HCT116 (cell line): ENCODE results near the gene ZPR1. TPM values are rescaled to one million over a fixed set of nuclear protein-coding genes. Genes with fewer than 3 reads are reported as not detected.
A peak's percentile ranks its signal among the peaks of the same experiment; 100 is the strongest.

Experiments
- ATAC-seq: fragments of 200-7000 bp; cut with Tn5 transposase; 2 replicates; pipeline ENCODE4 v1.9.1; 2020; ENCODE audit warnings: mild to moderate bottlenecking, moderate library complexity
- BruUV-seq: library from RNA; stranded (reverse); fragments of 400-500 nt; replicated peaks from 2 replicates; lab custom pipeline; 2021; lab: Mats Ljungman, UMichigan
- CTCF ChIA-PET: fragments of 300-600 bp; sonication (Branson Sonifier 250); formaldehyde crosslinking; loops from one replicate; lab custom pipeline; 2021; ENCODE audit warnings: antibody characterized with exemption; lab: Charles Lee
- POLR2A ChIA-PET: fragments of 300-600, 350-600 bp; sonication (Branson Sonifier 250); formaldehyde crosslinking; loops from one replicate; lab custom pipeline; 2021; ENCODE audit warnings: antibody characterized with exemption; lab: Charles Lee
- RAD21 ChIA-PET, 2 experiments: fragments of 300-600 bp; sonication (Branson Sonifier 250); formaldehyde crosslinking; loops; one replicate each; lab custom pipeline; 2023; ENCODE audit warnings: low total read pairs in 2 of 2; ENCODE audit not compliant: uncharacterized antibody in 2 of 2, unreplicated experiment in 2 of 2, low non-redundant PET in 1 of 2; lab: Charles Lee
- DNase-seq: peaks from one replicate; pipeline ENCODE4 v3.0.0-alpha.2; 2010; ENCODE audit warnings: low read depth, low spot score
- H2AFZ ChIP-seq: fragments of 200-600 bp; shearing (Covaris generic), sonication (generic); 2 replicates; pipeline ENCODE4 v1.6.1; 2017; ENCODE audit warnings: low read depth, mixed run types, mixed read lengths, antibody characterized with exemption, low read length; ENCODE audit not compliant: poor library complexity, severe bottlenecking
- H3K27ac ChIP-seq: 2 replicates; pipeline ENCODE4 v1.5.1; 2012; ENCODE audit warnings: low read depth, low read length
- H3K27me3 ChIP-seq: fragments of 200-600 bp; sonication (generic); 2 replicates; pipeline ENCODE4 v1.6.1; 2016; ENCODE audit warnings: mixed run types, low read length, mixed read lengths; ENCODE audit not compliant: insufficient read depth
- H3K36me3 ChIP-seq, 2 experiments: fragments of 200-500 bp in 1 of 2; fragments of 200-600 bp in 1 of 2; sonication (Bioruptor generic) in 1 of 2; sonication (generic) in 1 of 2; 2 replicates each; pipeline versions ENCODE4 v1.5.1 to v1.6.1; 2014 to 2016; ENCODE audit warnings: low read length in 2 of 2, inconsistent platforms in 1 of 2, mixed read lengths in 1 of 2, mixed run types in 1 of 2; ENCODE audit not compliant: insufficient read depth in 2 of 2, control insufficient read depth in 1 of 2
- H3K4me1 ChIP-seq, 2 experiments: fragments of 200-600 bp in 1 of 2; sonication (generic) in 1 of 2; 2 replicates each; pipeline versions ENCODE4 v1.5.1 to v1.6.1; 2012 to 2017; ENCODE audit warnings: low read length in 2 of 2, inconsistent platforms in 1 of 2, mild to moderate bottlenecking in 1 of 2, mixed read lengths in 1 of 2, mixed run types in 1 of 2, moderate library complexity in 1 of 2; ENCODE audit not compliant: insufficient read depth in 2 of 2, control insufficient read depth in 1 of 2
- H3K4me2 ChIP-seq: fragments of 200-600 bp; sonication (generic); 2 replicates; pipeline ENCODE4 v1.6.1; 2017; ENCODE audit warnings: mixed run types, low read length, mixed read lengths
- H3K4me3 ChIP-seq, 2 experiments: fragments of 200-600 bp in 1 of 2; sonication (generic) in 1 of 2; replicated peaks in 1 of 2; 2 replicates each; pipeline ENCODE4 v1.5.1; 2011 to 2016; ENCODE audit warnings: low read length in 2 of 2, control low read depth in 1 of 2, low read depth in 1 of 2, mild to moderate bottlenecking in 1 of 2, mixed read lengths in 1 of 2, mixed run types in 1 of 2
- H3K79me2 ChIP-seq: fragments of 200-600 bp; sonication (generic); 2 replicates; pipeline ENCODE4 v1.6.1; 2017; ENCODE audit warnings: mild to moderate bottlenecking, mixed run types, low read length, moderate library complexity, mixed read lengths; ENCODE audit not compliant: insufficient read depth
- H3K9ac ChIP-seq: fragments of 200-600 bp; sonication (generic); 2 replicates; pipeline ENCODE4 v1.6.1; 2016; ENCODE audit warnings: low read length, mixed read lengths
- H3K9me2 ChIP-seq: fragments of 200-600 bp; sonication (generic), shearing (Covaris generic); 2 replicates; pipeline ENCODE4 v1.6.1; 2017; ENCODE audit warnings: mixed run types, mild to moderate bottlenecking, moderate library complexity; ENCODE audit not compliant: insufficient read depth
- H3K9me3 ChIP-seq, 2 experiments: fragments of 200-500 bp in 1 of 2; fragments of 200-600 bp in 1 of 2; sonication (Bioruptor generic) in 1 of 2; sonication (generic) in 1 of 2; 2 replicates each; pipeline ENCODE4 v1.6.1; 2014 to 2017; ENCODE audit warnings: low read length in 2 of 2, mixed read lengths in 2 of 2, inconsistent platforms in 1 of 2, low read depth in 1 of 2, mild to moderate bottlenecking in 1 of 2, mixed run types in 1 of 2, moderate library complexity in 1 of 2; ENCODE audit not compliant: control insufficient read depth in 1 of 2, insufficient read depth in 1 of 2
- H4K20me1 ChIP-seq: fragments of 200-600 bp; sonication (generic), shearing (Covaris generic); 2 replicates; pipeline ENCODE4 v1.6.1; 2017; ENCODE audit warnings: mixed run types, mild to moderate bottlenecking, moderate library complexity; ENCODE audit not compliant: insufficient read depth
- EZH2phosphoT487 ChIP-seq: fragments of 200-600 bp; IDR thresholded peaks from 2 replicates; pipeline ENCODE4 v1.6.1; 2018; ENCODE audit warnings: antibody characterized with exemption, borderline replicate concordance
- FOSL1 ChIP-seq: IDR thresholded peaks from 2 replicates; pipeline ENCODE4 v1.6.1; 2012; ENCODE audit warnings: low read depth
- POLR2A ChIP-seq: IDR thresholded peaks from 2 replicates; pipeline ENCODE4 v1.7.0; 2011; ENCODE audit warnings: borderline replicate concordance; ENCODE audit not compliant: insufficient read depth, insufficient read length; ENCODE audit errors: extremely low read depth
- SP1 ChIP-seq: IDR thresholded peaks from 2 replicates; pipeline ENCODE4 v1.6.1; 2012; ENCODE audit warnings: low read depth
- SRF ChIP-seq: IDR thresholded peaks from 2 replicates; pipeline ENCODE4 v1.6.1; 2012; ENCODE audit warnings: low read depth
- TCF7L2 ChIP-seq: IDR thresholded peaks from 2 replicates; pipeline ENCODE4 v1.7.0; 2011; ENCODE audit warnings: borderline replicate concordance, inconsistent platforms; ENCODE audit not compliant: insufficient read depth, insufficient read length; ENCODE audit errors: extremely low read depth
- YY1 ChIP-seq: IDR thresholded peaks from 2 replicates; pipeline ENCODE4 v1.6.1; 2011; ENCODE audit warnings: low read length, low read depth, moderate library complexity, mild to moderate bottlenecking; ENCODE audit not compliant: insufficient replicate concordance; ENCODE audit errors: extremely low read depth
- ZNF274 ChIP-seq: fragments of 200-500 bp; sonication (Bioruptor generic); IDR thresholded peaks from 2 replicates; pipeline ENCODE4 v1.6.1; 2014; ENCODE audit warnings: mild to moderate bottlenecking, low read depth, low read length, inconsistent platforms
- intact Hi-C: fragments of 100-400 bp; cut with micrococcal nuclease; formaldehyde crosslinking; loops from 2 replicates; pipeline ENCODE4 v1.10.0; 2022
- total RNA-seq: library from RNA; stranded (reverse); gene quantifications from one replicate; pipeline ENCODE4 v1.2.1, GENCODE V29; 2021; ENCODE audit not compliant: unreplicated experiment
- TF ChIP-seq, protein P1 (sequence below): IDR thresholded peaks from 2 replicates; pipeline ENCODE4 v1.6.1; 2012
- TF ChIP-seq, protein P2 (sequence below): IDR thresholded peaks from 2 replicates; pipeline ENCODE4 v1.6.1; 2011; ENCODE audit warnings: mild to moderate bottlenecking, low read length, moderate library complexity; ENCODE audit not compliant: insufficient replicate concordance; ENCODE audit errors: extremely low read depth
- TF ChIP-seq, protein P3 (sequence below): IDR thresholded peaks from 2 replicates; pipeline ENCODE4 v1.6.1; 2012
- TF ChIP-seq, protein P4 (sequence below), 3 experiments: fragments of 200-600 bp in 1 of 3; sonication (generic) in 1 of 3; IDR thresholded peaks in 2 of 3; conservative IDR thresholded peaks in 1 of 3; 2 replicates each; pipeline ENCODE4 v1.5.1; 2012 to 2017; ENCODE audit warnings: low read depth in 2 of 3, low read length in 2 of 3, antibody characterized with exemption in 1 of 3, borderline replicate concordance in 1 of 3, control low read depth in 1 of 3, mild to moderate bottlenecking in 1 of 3, mixed read lengths in 1 of 3, mixed run types in 1 of 3, moderate library complexity in 1 of 3; ENCODE audit not compliant: insufficient read depth in 1 of 3

Gene ZPR1
- total RNA-seq, 1 experiment from 2014 or later: 56.3 TPM

DNA sequence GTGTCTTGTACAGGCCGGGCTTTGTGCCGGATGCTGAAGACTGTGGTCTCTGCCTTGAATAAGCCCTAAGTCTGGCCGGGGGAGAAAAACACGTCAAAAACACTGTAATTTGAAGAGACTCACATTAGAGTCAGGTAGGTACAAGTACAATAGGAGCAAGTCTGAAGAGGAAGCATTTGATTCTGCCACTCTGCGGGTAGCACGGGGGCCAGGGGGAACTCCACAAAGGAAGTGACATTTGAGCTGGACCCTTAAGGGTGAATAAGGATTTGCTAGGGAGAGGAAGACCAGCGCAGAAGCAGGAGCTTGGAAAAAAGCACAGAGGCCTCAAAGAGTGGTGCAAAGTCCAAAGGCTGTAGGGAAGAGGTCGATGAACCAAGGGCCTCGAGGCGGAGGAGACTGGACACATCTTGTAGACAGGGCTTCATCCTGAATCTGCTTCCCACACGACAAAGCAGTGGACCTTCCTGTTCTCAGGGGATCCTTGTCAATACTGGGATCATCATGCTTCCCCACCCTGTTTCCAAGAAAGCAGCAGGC is 53.8 kb downstream of the ZPR1 start:
- Histone ChIP-seq H3K9me2 (no peaks in the 10 kb centered on the region), H4K20me1 (no peaks in the 10 kb centered on the region), H3K4me1 (peaks cover 0 to 4% of the 10 kb centered on the region in 2 experiments; a peak in 1 of 4 replicates), H2AFZ (no peak overlapping the region), H3K4me2 (no peak overlapping the region), H3K9ac (no peak overlapping the region), H3K27me3 (no peaks in the 10 kb centered on the region), H3K4me3 (no peak overlapping the region), H3K79me2 (no peaks in the 10 kb centered on the region), H3K36me3 (no peaks in the 10 kb centered on the region), H3K9me3 (no peaks in the 10 kb centered on the region), H3K27ac (no peak overlapping the region)
- RAD21 ChIA-PET: no interaction called here
- CTCF ChIA-PET: interaction anchor here (1.2 to 2.2 kb wide), 5 partner anchors 9 to 372 kb away, joined by 3 to 13 read pairs (median 4); partner anchors contain the start of genes APOA1 and APOA5
- POLR2A ChIA-PET: no interaction called here
- DNase-seq: no peak
- TF ChIP-seq, protein P1, sequence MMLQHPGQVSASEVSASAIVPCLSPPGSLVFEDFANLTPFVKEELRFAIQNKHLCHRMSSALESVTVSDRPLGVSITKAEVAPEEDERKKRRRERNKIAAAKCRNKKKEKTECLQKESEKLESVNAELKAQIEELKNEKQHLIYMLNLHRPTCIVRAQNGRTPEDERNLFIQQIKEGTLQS: no peak
- TF ChIP-seq, protein P2, sequence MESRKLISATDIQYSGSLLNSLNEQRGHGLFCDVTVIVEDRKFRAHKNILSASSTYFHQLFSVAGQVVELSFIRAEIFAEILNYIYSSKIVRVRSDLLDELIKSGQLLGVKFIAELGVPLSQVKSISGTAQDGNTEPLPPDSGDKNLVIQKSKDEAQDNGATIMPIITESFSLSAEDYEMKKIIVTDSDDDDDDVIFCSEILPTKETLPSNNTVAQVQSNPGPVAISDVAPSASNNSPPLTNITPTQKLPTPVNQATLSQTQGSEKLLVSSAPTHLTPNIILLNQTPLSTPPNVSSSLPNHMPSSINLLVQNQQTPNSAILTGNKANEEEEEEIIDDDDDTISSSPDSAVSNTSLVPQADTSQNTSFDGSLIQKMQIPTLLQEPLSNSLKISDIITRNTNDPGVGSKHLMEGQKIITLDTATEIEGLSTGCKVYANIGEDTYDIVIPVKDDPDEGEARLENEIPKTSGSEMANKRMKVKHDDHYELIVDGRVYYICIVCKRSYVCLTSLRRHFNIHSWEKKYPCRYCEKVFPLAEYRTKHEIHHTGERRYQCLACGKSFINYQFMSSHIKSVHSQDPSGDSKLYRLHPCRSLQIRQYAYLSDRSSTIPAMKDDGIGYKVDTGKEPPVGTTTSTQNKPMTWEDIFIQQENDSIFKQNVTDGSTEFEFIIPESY: no peak
- no peak for TF ChIP-seq SP1
- no TSS peak for BruUV-seq
- no peak for ATAC-seq
- intact Hi-C loops: no loop called here

DNA sequence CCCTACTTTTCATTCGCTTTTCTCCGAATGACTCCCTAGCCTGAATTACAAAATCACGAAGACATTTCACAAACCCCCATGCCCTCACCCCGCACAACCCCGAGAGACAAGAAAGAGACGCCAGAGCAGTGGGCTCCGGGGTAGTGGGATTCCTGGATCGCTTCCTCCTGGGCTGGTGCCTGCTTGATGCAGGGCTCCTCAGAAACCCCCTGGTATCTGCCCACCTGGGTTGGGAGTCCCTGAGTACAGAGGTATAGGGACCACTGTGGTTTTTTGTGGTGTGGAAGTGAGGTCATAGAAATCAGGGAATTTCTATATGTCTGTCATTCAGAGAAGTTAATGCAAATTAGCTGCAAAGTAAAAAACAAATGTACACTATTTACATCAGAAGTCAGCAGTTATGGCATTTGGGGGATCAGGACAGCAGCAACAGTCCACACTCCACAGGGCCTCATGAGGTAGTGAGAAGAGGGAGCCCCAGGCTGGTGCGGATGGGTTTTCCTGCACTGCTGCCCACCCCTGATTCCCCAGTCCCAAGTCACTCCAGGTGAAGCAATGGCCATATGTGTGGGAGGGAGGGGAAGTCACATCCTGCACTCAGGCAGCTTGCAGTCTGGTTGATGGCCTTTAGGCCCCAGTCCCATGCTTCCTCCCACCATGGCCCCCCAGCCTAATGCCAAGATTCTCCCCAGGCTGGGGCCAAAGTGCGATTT is 54.6 kb downstream of the ZPR1 start:
- Histone ChIP-seq H3K36me3 (no peaks in the 10 kb centered on the region), H3K79me2 (no peaks in the 10 kb centered on the region), H3K4me3 (no peak overlapping the region), H3K9ac (no peak overlapping the region), H4K20me1 (no peaks in the 10 kb centered on the region), H3K27ac (no peak overlapping the region), H3K27me3 (no peaks in the 10 kb centered on the region), H3K4me2 (no peak overlapping the region), H3K9me3 (no peaks in the 10 kb centered on the region), H3K4me1 (peaks cover 0 to 4% of the 10 kb centered on the region in 2 experiments; a peak in 1 of 4 replicates), H3K9me2 (no peaks in the 10 kb centered on the region), H2AFZ (no peak overlapping the region)
- ChIA-PET POLR2A (no interaction called here), RAD21 (interaction anchor here in 1 of 2 experiments (1.1 kb wide), 1 partner anchor 103 kb away, joined by 3 read pairs; no protein-coding TSS in a partner anchor), CTCF (interaction anchor here (0.8 to 2.2 kb wide), 9 partner anchors 10 to 494 kb away, joined by 3 to 13 read pairs (median 5); partner anchors contain the start of genes APOA1 and APOA5)
- no peak for DNase-seq
- TF ChIP-seq SP1 (no peak), ZNF274 (no peak), FOSL1 (no peak), POLR2A (no peak), TCF7L2 (no peak), SRF (no peak), EZH2phosphoT487 (no peak), YY1 (no peak)
- TF ChIP-seq, protein P3, sequence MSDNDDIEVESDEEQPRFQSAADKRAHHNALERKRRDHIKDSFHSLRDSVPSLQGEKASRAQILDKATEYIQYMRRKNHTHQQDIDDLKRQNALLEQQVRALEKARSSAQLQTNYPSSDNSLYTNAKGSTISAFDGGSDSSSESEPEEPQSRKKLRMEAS: no peak
- TF ChIP-seq, protein P4, sequence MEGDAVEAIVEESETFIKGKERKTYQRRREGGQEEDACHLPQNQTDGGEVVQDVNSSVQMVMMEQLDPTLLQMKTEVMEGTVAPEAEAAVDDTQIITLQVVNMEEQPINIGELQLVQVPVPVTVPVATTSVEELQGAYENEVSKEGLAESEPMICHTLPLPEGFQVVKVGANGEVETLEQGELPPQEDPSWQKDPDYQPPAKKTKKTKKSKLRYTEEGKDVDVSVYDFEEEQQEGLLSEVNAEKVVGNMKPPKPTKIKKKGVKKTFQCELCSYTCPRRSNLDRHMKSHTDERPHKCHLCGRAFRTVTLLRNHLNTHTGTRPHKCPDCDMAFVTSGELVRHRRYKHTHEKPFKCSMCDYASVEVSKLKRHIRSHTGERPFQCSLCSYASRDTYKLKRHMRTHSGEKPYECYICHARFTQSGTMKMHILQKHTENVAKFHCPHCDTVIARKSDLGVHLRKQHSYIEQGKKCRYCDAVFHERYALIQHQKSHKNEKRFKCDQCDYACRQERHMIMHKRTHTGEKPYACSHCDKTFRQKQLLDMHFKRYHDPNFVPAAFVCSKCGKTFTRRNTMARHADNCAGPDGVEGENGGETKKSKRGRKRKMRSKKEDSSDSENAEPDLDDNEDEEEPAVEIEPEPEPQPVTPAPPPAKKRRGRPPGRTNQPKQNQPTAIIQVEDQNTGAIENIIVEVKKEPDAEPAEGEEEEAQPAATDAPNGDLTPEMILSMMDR (IDR thresholded peaks at IDR 0.05 in 2 of 3, conservative IDR thresholded peaks at IDR 0.05 in 1 of 3; ENCODE audit: borderline replicate concordance in 1 of 3, insufficient read depth in 1 of 3, low read depth in 2 of 3, low read length in 2 of 3): no peak
- TF ChIP-seq, protein P1: no peak
- no TSS peak for BruUV-seq
- peak; percentile 23 for ATAC-seq
- intact Hi-C loops: no loop called here
